Mesendoderm (in vitro differentiated cells): ENCODE measurements around the gene DOK6.

Experiments
- DNase-seq: peaks from one replicate; pipeline ENCODE4 v3.0.0; 2013
- H2AK5ac ChIP-seq: 2 replicates; pipeline ENCODE4 v1.6.1; 2013; ENCODE audit warnings: low read length, inconsistent platforms
- H2BK120ac ChIP-seq: 2 replicates; pipeline ENCODE4 v1.6.1; 2013; ENCODE audit warnings: low read depth, mild to moderate bottlenecking, low read length, moderate library complexity, mixed read lengths
- H2BK15ac ChIP-seq: replicated peaks from 2 replicates; pipeline ENCODE4 v1.6.1; 2013; ENCODE audit warnings: low read depth, mild to moderate bottlenecking, moderate library complexity
- H2BK5ac ChIP-seq: 2 replicates; pipeline ENCODE4 v1.6.1; 2013; ENCODE audit warnings: low read length, inconsistent platforms
- H3K18ac ChIP-seq: 2 replicates; pipeline ENCODE4 v1.6.1; 2013; ENCODE audit warnings: mild to moderate bottlenecking, low read length, mixed read lengths
- H3K23ac ChIP-seq: one replicate; pipeline ENCODE4 v1.6.1; 2013; ENCODE audit warnings: low read length
- H3K27ac ChIP-seq: 2 replicates; pipeline ENCODE4 v1.5.1; 2013; ENCODE audit warnings: low read depth, mild to moderate bottlenecking, inconsistent platforms, low read length, moderate library complexity
- H3K27me3 ChIP-seq: 2 replicates; pipeline ENCODE4 v1.6.1; 2013; ENCODE audit warnings: low read length, control low read depth, mild to moderate bottlenecking, inconsistent platforms; ENCODE audit not compliant: insufficient read depth, poor library complexity
- H3K36me3 ChIP-seq: 2 replicates; pipeline ENCODE4 v1.6.1; 2013; ENCODE audit warnings: low read length, inconsistent platforms; ENCODE audit not compliant: control insufficient read depth, insufficient read depth
- H3K4ac ChIP-seq: one replicate; pipeline ENCODE4 v1.6.1; 2013; ENCODE audit warnings: low read depth, mild to moderate bottlenecking, low read length, moderate library complexity
- H3K4me1 ChIP-seq: 2 replicates; pipeline ENCODE4 v1.6.1; 2013; ENCODE audit warnings: low read depth, low read length, inconsistent platforms; ENCODE audit not compliant: control insufficient read depth
- H3K4me2 ChIP-seq: 2 replicates; pipeline ENCODE4 v1.6.1; 2013; ENCODE audit warnings: low read length
- H3K4me3 ChIP-seq: 2 replicates; pipeline ENCODE4 v1.5.1; 2013; ENCODE audit warnings: mild to moderate bottlenecking, low read length
- H3K56ac ChIP-seq: one replicate; pipeline ENCODE4 v1.6.1; 2013; ENCODE audit warnings: low read length
- H3K79me1 ChIP-seq: 2 replicates; pipeline ENCODE4 v1.6.1; 2013; ENCODE audit warnings: low read length, inconsistent platforms
- H3K79me2 ChIP-seq: 2 replicates; pipeline ENCODE4 v1.6.1; 2013; ENCODE audit warnings: mild to moderate bottlenecking, low read length; ENCODE audit not compliant: control insufficient read depth, insufficient read depth
- H3K9ac ChIP-seq: 2 replicates; pipeline ENCODE4 v1.6.1; 2013; ENCODE audit warnings: low read length, inconsistent platforms
- H4K5ac ChIP-seq: one replicate; pipeline ENCODE4 v1.6.1; 2013; ENCODE audit warnings: low read length
- H4K8ac ChIP-seq: one replicate; pipeline ENCODE4 v1.6.1; 2013; ENCODE audit warnings: low read depth, mild to moderate bottlenecking, control low read depth, low read length, moderate library complexity
- WGBS: extraction: QIAGEN DNeasy Blood & Tissue Kit; methylation state at CpG from one replicate; pipeline ENCODE4 v1.1.7; 2013; ENCODE audit warnings: low lambda C conversion rate, missing lambda C conversion rate; ENCODE audit not compliant: insufficient coverage; ENCODE audit errors: extremely low coverage; 5-methylcytosine and 5-hydroxymethylcytosine counted together

Gene DOK6

GRCh38 chr18:69784815-69785214 is 384.1 kb downstream of the DOK6 start:
- H3K79me2 ChIP-seq: no peaks in the 10 kb centered on the region

GRCh38 chr18:69785466-69785865 is 384.8 kb downstream of the DOK6 start:
- no peaks in the 10 kb centered on the region for H3K36me3 ChIP-seq
- no peak overlapping the region for H3K4me3 ChIP-seq
- WGBS: no CpG with 5 or more reads among the region's 3 CpGs

More at GRCh38 chr18:69784815-69785214, 384.1 kb downstream of the DOK6 start:
- Histone ChIP-seq H3K79me1 (no peaks in the 10 kb centered on the region), H2AK5ac (no peak overlapping the region), H4K8ac (no peak overlapping the region), H4K5ac (no peak overlapping the region), H3K23ac (no peak overlapping the region), H3K27ac (no peak overlapping the region), H3K27me3 (no peaks in the 10 kb centered on the region), H2BK5ac (no peak overlapping the region), H3K18ac (no peak overlapping the region), H3K56ac (no peak overlapping the region), H2BK120ac (no peak overlapping the region), H3K9ac (no peak overlapping the region), H3K4me2 (no peak overlapping the region), H3K4ac (no peak overlapping the region), H3K36me3 (no peaks in the 10 kb centered on the region), H3K4me1 (no peaks in the 10 kb centered on the region), H3K4me3 (no peak overlapping the region), H2BK15ac (no peak overlapping the region)
- WGBS: no CpG with 5 or more reads among the region's 2 CpGs
- DNase-seq: no peak

GRCh38 chr18:69786427-69786826 is 385.7 kb downstream of the DOK6 start:
- H3K4me3 ChIP-seq: no peak overlapping the region
- no peak overlapping the region for H4K5ac ChIP-seq
- no peak for DNase-seq
- H2AK5ac ChIP-seq: no peak overlapping the region
- no peak overlapping the region for H2BK120ac ChIP-seq
- H3K4me1 ChIP-seq: no peaks in the 10 kb centered on the region
- H3K9ac ChIP-seq: no peak overlapping the region
- H3K36me3 ChIP-seq: no peaks in the 10 kb centered on the region
- no peak overlapping the region for H3K56ac ChIP-seq
- H2BK5ac ChIP-seq: no peak overlapping the region
- no peaks in the 10 kb centered on the region for H3K79me2 ChIP-seq
- no peak overlapping the region for H3K4me2 ChIP-seq
- H2BK15ac ChIP-seq: no peak overlapping the region
- no peak overlapping the region for H3K27ac ChIP-seq
- H3K4ac ChIP-seq: no peak overlapping the region
- H3K23ac ChIP-seq: no peak overlapping the region
- H3K27me3 ChIP-seq: no peaks in the 10 kb centered on the region
- H3K18ac ChIP-seq: no peak overlapping the region
- no peaks in the 10 kb centered on the region for H3K79me1 ChIP-seq
- no peak overlapping the region for H4K8ac ChIP-seq
- WGBS: 100% methylated on average over 1 of the region's 1 CpG

More at GRCh38 chr18:69785466-69785865, 384.8 kb downstream of the DOK6 start:
- H3K4me1 ChIP-seq: no peaks in the 10 kb centered on the region
- H2AK5ac ChIP-seq: no peak overlapping the region
- no peaks in the 10 kb centered on the region for H3K79me2 ChIP-seq
- H4K8ac ChIP-seq: no peak overlapping the region
- H3K27ac ChIP-seq: no peak overlapping the region
- H3K56ac ChIP-seq: no peak overlapping the region
- no peak overlapping the region for H4K5ac ChIP-seq
- no peak overlapping the region for H3K4me2 ChIP-seq
- no peak for DNase-seq
- no peak overlapping the region for H3K9ac ChIP-seq
- no peak overlapping the region for H2BK15ac ChIP-seq
- H3K27me3 ChIP-seq: no peaks in the 10 kb centered on the region
- no peak overlapping the region for H2BK5ac ChIP-seq
- no peak overlapping the region for H2BK120ac ChIP-seq
- H3K79me1 ChIP-seq: no peaks in the 10 kb centered on the region
- H3K4ac ChIP-seq: no peak overlapping the region
- H3K18ac ChIP-seq: no peak overlapping the region
- H3K23ac ChIP-seq: no peak overlapping the region

- no peak overlapping the region for H3K27ac ChIP-seq
- no peak overlapping the region for H3K4me2 ChIP-seq
Observed at GRCh38 chr18:69787825-69788547, 387.3 kb downstream of the DOK6 start.

GRCh38 chr18:69789794-69790193 is 389.1 kb downstream of the DOK6 start:
- H3K36me3 ChIP-seq: no peaks in the 10 kb centered on the region
- no peak overlapping the region for H4K5ac ChIP-seq
- no peak overlapping the region for H2BK120ac ChIP-seq
- no peak overlapping the region for H4K8ac ChIP-seq
- H2AK5ac ChIP-seq: no peak overlapping the region
- H3K79me2 ChIP-seq: no peaks in the 10 kb centered on the region
- no peak overlapping the region for H3K4me3 ChIP-seq
- no peak overlapping the region for H2BK5ac ChIP-seq
- H3K27me3 ChIP-seq: no peaks in the 10 kb centered on the region
- H3K79me1 ChIP-seq: no peaks in the 10 kb centered on the region
- H3K4ac ChIP-seq: no peak overlapping the region
- no peak overlapping the region for H3K9ac ChIP-seq
- no peak overlapping the region for H3K56ac ChIP-seq
- H3K27ac ChIP-seq: no peak overlapping the region
- no peak overlapping the region for H3K18ac ChIP-seq
- no peak overlapping the region for H3K23ac ChIP-seq
- no CpG with 5 or more reads among the region's 1 CpG for WGBS
- no peak overlapping the region for H3K4me2 ChIP-seq
- H2BK15ac ChIP-seq: no peak overlapping the region
- no peaks in the 10 kb centered on the region for H3K4me1 ChIP-seq
- no peak for DNase-seq

More at GRCh38 chr18:69787825-69788547, 387.3 kb downstream of the DOK6 start:
- Histone ChIP-seq H3K27me3 (no peaks in the 10 kb centered on the region), H2BK15ac (no peak overlapping the region), H3K4me3 (no peak overlapping the region), H3K79me2 (no peaks in the 10 kb centered on the region), H3K9ac (no peak overlapping the region), H2BK120ac (no peak overlapping the region), H2AK5ac (no peak overlapping the region), H3K4me1 (no peaks in the 10 kb centered on the region), H3K4ac (no peak overlapping the region), H3K36me3 (no peaks in the 10 kb centered on the region), H4K5ac (no peak overlapping the region), H3K79me1 (no peaks in the 10 kb centered on the region), H3K56ac (no peak overlapping the region), H2BK5ac (no peak overlapping the region), H3K23ac (no peak overlapping the region), H4K8ac (no peak overlapping the region), H3K18ac (no peak overlapping the region)
- no CpG with 5 or more reads among the region's 4 CpGs for WGBS
- peak; percentile 52 for DNase-seq

GRCh38 chr18:69790649-69791048 is 390.0 kb downstream of the DOK6 start:
- H3K4me2 ChIP-seq: no peak overlapping the region
- H3K79me1 ChIP-seq: no peaks in the 10 kb centered on the region
- no peak overlapping the region for H3K56ac ChIP-seq
- H2AK5ac ChIP-seq: no peak overlapping the region
- no peak overlapping the region for H3K9ac ChIP-seq
- H3K23ac ChIP-seq: no peak overlapping the region
- H3K36me3 ChIP-seq: no peaks in the 10 kb centered on the region
- H3K27me3 ChIP-seq: no peaks in the 10 kb centered on the region
- H4K8ac ChIP-seq: no peak overlapping the region
- no peak overlapping the region for H4K5ac ChIP-seq
- H3K79me2 ChIP-seq: no peaks in the 10 kb centered on the region
- no peak overlapping the region for H3K18ac ChIP-seq
- no peak overlapping the region for H3K27ac ChIP-seq
- DNase-seq: no peak
- no peak overlapping the region for H2BK15ac ChIP-seq
- no peaks in the 10 kb centered on the region for H3K4me1 ChIP-seq
- no peak overlapping the region for H2BK120ac ChIP-seq
- H3K4ac ChIP-seq: no peak overlapping the region
- H2BK5ac ChIP-seq: no peak overlapping the region
- no peak overlapping the region for H3K4me3 ChIP-seq
